GM21390 (cell line): ENCODE data around the gene TMEM208.

Experiments used
- ATAC-seq: cut with Tn5 transposase; IDR thresholded peaks from one replicate; pipeline ENCODE4 v1.9.1; 2021; ENCODE audit not compliant: unreplicated experiment

Gene TMEM208

GRCh38 chr16:67248401-67249177, 21.7 kb downstream of the TMEM208 start, which contains the start of gene SLC9A5:
Gene SLC9A5, plus strand, starts transcription at chr16:67248979. Its CDS starts 36 bp downstream, at chr16:67249015.
- no peak for ATAC-seq

DNA sequence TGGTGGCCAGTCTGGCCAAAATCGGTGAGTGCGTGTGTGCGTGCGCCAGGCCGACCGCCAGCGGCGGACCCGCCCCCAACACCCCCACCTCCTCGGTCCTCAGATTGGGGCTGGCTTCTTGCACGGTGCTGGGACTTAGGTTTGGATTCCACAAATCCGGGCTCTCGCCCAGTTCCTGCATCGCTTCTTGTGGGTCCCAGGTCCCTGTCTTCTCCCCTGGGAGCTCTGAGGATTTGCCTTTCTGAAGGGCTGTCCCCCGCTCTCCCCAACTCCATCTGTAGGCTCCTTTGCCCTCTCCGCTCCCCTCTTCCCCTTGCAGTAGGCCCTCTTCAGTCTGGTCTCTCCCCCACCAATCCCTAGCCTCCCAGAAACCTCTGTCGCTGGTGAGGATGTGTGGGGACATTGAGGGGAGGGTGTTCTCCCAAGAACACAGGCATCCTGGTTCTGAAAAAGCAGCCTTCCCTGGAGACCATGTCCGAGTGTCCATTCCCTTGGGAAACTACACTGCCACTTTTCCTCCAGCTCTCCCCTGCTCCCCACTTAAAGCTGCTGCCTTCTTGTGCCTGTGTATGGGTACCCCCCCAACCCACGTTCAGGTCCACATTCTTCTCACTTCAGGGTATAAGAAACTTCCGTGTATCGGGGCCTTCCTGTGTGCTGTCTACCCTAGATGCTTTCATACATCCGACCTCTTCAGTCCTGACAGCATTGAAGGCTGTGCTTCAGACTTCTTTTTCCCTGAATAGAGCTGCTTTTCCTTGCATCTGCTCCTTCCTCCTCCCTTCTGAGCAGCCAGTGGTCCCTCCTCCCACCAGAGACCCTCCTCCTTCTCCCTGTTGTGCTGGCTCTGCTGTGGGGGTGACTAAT, 22.5 kb downstream of the TMEM208 start:
- ATAC-seq: no peak

DNA sequence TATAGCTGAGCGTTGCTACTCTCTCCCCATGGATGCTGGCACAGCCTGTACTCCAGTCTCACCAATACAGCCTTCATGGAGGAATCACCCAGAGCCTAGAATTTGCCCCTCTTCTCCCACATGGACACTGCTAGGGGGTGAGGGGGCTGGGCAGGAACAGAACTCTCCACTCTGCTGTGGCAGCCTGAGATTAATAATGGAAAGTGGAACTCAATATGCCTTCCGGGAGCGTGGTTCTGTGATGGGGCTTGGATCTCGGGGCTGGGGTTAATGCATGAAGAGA, 23.1 kb downstream of the TMEM208 start:
- no peak for ATAC-seq

GRCh38 chr16:67252609-67253497, 25.9 kb downstream of the TMEM208 start:
- no peak for ATAC-seq

DNA sequence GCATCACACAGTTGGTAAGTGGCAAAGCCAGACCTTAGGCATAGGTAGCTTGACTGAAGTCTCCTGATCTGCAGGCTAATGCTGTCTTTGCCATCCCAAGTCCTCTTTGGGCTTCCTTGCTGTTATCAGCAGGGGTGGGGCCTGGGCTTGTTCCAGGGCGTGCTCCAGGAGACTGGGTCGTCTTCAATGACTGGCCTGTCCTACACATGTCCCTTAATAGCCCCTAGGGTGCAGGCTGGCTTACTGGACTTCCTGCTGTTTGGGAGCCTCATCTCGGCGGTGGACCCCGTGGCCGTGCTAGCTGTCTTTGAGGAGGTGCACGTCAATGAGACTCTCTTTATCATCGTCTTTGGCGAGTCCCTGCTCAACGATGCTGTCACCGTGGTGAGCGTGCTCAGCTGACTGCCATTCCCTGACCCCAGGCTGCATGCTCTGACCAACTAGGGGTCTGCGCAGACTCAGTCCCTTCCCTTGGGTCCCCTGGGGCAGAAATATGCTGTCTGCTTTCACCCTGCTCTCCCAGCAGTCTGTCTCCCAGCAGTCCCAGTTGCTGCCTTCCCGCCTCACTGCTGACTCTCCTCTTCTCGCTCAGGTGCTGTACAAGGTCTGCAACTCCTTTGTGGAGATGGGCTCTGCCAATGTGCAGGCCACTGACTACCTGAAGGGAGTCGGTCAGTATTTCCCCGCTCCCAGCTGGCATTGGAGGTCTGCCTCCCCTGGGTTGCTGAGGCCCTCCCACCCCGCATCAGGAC, 28.0 kb downstream of the TMEM208 start:
- no peak for ATAC-seq

DNA sequence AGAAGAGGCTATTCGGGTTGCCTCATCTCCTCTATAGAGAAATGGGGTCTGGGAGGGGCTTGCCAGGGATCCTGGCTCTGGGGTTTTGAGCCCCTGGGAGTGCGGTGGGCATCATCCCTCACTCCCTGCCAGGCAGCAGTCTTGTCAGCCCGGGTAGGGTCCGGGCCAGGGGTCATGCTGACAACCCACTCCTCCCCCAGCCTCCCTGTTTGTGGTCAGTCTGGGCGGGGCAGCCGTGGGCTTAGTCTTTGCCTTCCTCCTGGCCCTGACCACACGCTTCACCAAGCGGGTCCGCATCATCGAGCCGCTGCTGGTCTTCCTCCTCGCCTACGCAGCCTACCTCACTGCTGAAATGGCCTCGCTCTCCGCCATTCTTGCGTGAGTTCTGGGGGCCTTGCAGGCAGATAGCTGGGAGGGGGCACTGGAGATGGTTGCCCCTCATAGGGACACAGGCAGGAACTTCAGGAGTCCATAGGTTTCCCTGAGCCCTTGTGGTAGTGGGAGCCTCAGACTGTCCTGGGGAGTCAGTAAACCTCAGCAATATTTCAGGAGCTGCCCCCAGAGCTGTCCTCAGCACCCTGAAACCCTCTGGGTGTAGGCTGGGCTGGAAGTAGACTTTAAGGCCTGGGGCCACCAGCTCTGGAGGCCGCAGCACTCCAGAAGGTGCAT, 28.8 kb downstream of the TMEM208 start:
- no peak for ATAC-seq

GRCh38 chr16:67256701-67257230, 29.8 kb downstream of the TMEM208 start:
- ATAC-seq: no peak

GRCh38 chr16:67257486-67258160, 30.7 kb downstream of the TMEM208 start:
- ATAC-seq: no peak

DNA sequence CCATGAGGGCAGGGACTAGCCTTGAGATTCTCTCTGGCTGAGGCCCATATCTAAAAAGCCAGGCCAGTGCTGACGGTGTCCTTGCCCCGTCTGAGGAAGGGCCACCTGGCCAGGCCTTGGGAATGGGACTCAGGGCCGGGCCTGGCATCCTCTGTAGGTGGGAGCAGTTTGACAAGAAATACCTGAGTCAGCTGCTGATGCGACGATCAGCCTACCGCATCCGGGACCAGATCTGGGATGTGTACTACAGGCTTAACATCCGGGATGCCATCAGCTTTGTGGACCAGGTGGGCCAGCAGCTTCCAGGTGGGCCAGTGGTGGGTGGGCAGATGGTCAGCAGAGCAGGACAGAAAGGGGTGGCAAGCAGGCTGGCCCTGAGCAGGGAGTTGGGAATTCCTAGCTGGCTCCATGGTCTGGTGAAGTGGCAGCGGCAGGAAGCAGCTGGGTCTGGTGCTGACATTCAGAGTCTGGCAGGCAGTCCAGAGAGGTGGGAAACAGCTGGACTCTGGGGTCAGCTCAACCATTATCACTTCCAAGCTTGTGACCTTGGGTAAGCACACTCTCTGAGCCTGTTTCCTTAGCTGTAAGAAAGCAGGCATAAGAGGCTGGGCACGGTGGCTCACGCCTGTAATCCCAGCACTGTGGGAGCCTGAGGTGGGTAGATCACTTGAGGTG, 31.4 kb downstream of the TMEM208 start:
- no peak for ATAC-seq

DNA sequence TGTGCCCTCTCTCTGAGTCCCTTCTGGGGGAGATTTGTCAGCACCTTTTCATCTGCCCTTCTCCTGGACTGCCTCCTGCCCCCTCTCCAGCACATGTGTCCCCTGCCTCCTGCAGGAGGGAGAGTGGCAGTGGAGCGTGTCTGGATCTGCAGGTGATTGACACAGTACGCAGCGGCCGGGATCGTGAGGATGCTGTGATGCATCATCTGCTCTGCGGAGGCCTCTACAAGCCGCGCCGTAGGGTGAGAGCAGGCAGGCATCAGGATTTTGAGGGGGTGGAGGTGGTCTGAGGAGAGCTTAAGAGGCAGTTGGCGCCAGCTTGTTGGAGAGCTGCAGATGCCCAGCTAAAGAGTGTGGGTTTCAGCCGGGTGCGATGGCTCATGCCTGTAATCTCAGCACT, 32.8 kb downstream of the TMEM208 start:
- ATAC-seq: no peak

DNA sequence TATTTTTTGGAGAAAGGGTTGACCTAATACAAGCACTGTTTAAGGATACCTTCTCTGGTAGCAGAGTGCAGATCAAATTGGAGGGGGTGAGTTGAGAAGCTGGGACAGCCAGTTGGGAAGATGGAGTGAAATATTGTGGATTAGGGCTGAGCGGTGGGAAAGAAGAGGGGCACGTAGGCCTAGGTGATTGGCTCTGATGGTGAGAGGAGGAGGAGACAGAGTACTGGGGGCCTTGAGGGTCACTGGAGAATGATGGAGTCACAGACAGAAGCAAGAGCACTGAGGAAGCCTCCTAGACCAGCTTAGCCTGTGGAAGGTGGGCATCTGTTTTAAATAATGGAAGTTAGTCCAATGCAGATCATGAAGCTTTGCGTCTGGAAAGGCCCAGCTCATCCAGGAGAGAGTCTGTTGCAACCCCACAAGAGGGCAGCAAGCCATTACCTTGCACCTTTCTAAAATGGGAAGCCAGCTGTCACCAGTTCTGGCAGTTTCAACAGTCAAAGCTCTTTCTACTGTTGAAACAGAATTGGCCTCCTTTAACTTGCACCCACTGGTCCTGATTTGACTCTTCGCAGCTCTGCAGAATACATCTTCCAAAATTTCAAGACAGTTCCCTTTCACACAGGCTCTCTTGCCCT, 33.6 kb downstream of the TMEM208 start:
- ATAC-seq: no peak

DNA sequence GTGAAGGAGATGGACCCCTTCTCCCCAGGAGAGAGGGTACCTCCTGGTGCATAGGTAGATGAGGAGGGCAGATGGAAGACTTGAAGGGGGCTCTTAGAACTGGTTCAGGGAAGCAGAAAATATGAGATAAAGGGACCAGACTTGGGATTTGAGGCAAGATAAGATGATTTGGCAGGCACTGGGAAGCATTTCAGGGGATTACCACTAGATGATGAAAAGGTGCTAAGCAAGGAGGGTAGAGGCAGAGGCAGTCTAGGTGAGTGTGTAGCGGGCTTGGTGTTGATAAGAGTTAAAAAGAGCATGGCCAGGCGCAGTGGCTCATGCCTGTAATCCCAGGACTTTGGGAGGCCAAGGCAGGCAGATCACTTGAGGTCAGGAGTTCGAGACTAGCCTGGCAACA, 36.3 kb downstream of the TMEM208 start:
- no peak for ATAC-seq

- ATAC-seq: no peak
Measured at GRCh38 chr16:67264277-67264676, 37.3 kb downstream of the TMEM208 start.

DNA sequence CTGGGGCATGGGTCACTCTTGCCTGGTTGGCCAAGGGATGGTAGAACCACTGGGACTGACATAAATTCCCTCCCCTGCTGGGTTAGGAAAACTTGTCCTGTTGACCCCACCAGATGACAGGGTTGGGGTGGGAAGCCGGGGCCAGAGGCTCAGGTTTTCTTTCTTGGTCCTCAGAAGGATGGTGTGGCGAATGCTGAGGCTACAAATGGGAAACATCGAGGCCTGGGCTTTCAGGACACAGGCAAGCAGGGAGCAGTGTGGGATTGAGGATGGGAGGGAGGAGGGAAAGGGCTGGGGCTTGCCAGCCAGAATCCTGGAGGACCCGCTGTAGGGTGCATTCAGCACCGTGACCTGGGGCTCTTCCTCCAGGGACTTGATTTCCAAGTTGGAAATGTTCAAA, 37.9 kb downstream of the TMEM208 start:
- no peak for ATAC-seq

DNA sequence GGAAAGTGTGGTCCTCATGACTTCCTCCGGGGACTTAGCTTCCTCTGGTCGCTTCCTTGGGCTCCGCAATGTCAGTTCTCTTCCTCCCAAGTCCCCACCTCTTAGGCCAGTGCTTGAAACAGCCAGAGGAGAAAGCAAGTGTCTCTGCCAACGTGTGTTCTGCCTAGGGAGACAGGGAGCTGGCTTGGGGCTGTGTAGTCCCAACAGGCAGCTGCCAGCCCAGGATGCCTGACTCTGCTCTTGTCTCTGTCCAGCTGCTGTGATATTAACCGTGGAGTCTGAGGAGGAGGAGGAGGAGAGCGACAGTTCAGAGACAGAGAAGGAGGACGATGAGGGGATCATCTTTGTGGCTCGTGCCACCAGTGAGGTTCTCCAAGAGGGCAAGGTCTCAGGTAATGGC, 38.9 kb downstream of the TMEM208 start:
- no peak for ATAC-seq

- no peak for ATAC-seq
Measured at GRCh38 chr16:67268136-67268579, 41.2 kb downstream of the TMEM208 start.

- no peak for ATAC-seq
Measured at GRCh38 chr16:67269766-67270165, 42.8 kb downstream of the TMEM208 start.

- ATAC-seq: no peak
Measured at GRCh38 chr16:67270931-67271338, 44.0 kb downstream of the TMEM208 start.
